OCI-LY7 (cell line): Measurements from ENCODE around the gene RBBP7. TPM values are rescaled to one million over a fixed set of nuclear protein-coding genes. Genes with fewer than 3 reads are reported as not detected.

Experiments used
- BruUV-seq: library from RNA; stranded (reverse); fragments of 400-500 nt; replicated peaks from 2 replicates; lab custom pipeline; 2021; lab: Mats Ljungman, UMichigan
- CTCF ChIA-PET: fragments of 300-600 bp; sonication (Branson Sonifier 250); formaldehyde crosslinking; loops from one replicate; lab custom pipeline; 2022; ENCODE audit warnings: antibody characterized with exemption; ENCODE audit not compliant: unreplicated experiment; lab: Charles Lee
- POLR2A ChIA-PET: fragments of 300-600 bp; sonication (Branson Sonifier 250); formaldehyde crosslinking; loops from one replicate; lab custom pipeline; 2022; ENCODE audit warnings: antibody characterized with exemption; lab: Charles Lee
- DNase-seq: peaks from one replicate; pipeline ENCODE4 v3.0.0-alpha.2; 2015; ENCODE audit warnings: low spot score
- H2AFZ ChIP-seq: fragments of 200-600 bp; sonication (generic), shearing (Covaris generic); 2 replicates; pipeline ENCODE4 v1.6.1; 2014; ENCODE audit warnings: mild to moderate bottlenecking, antibody characterized with exemption, low read length, moderate library complexity
- H3K27ac ChIP-seq: fragments of 200-600 bp; sonication (generic); 2 replicates; pipeline ENCODE4 v1.5.1; 2014; ENCODE audit warnings: mixed run types, low read depth, mild to moderate bottlenecking, moderate library complexity, low read length, inconsistent platforms; ENCODE audit not compliant: poor library complexity, severe bottlenecking
- H3K36me3 ChIP-seq: fragments of 200-600 bp; sonication (generic); 2 replicates; pipeline ENCODE4 v1.6.1; 2014; ENCODE audit warnings: mild to moderate bottlenecking, antibody characterized with exemption, low read length, moderate library complexity, mixed read lengths; ENCODE audit not compliant: insufficient read depth
- H3K4me1 ChIP-seq: fragments of 200-600 bp; sonication (generic); 2 replicates; pipeline ENCODE4 v1.5.1; 2014; ENCODE audit warnings: mild to moderate bottlenecking, low read length; ENCODE audit not compliant: insufficient read depth, poor library complexity, severe bottlenecking
- H3K4me2 ChIP-seq: fragments of 200-600 bp; sonication (generic); 2 replicates; pipeline ENCODE4 v1.6.1; 2014; ENCODE audit warnings: mild to moderate bottlenecking, low read length
- H3K4me3 ChIP-seq: fragments of 200-600 bp; sonication (generic); 2 replicates; pipeline ENCODE4 v1.5.1; 2014; ENCODE audit warnings: mild to moderate bottlenecking, low read depth, low read length; ENCODE audit not compliant: poor library complexity, severe bottlenecking
- H3K79me2 ChIP-seq: fragments of 200-600 bp; sonication (generic); 2 replicates; pipeline ENCODE4 v1.6.1; 2016; ENCODE audit warnings: low read depth, mild to moderate bottlenecking, low read length, moderate library complexity, mixed read lengths; ENCODE audit not compliant: insufficient read depth
- H3K9me2 ChIP-seq: fragments of 200-600 bp; sonication (generic); 2 replicates; pipeline ENCODE4 v1.6.1; 2016; ENCODE audit warnings: mild to moderate bottlenecking, low read length, mixed read lengths; ENCODE audit not compliant: insufficient read depth
- H3K9me3 ChIP-seq: fragments of 200-600 bp; sonication (generic); 2 replicates; pipeline ENCODE4 v1.6.1; 2014; ENCODE audit warnings: mild to moderate bottlenecking, mixed run types, low read length, mixed read lengths
- H4K20me1 ChIP-seq: fragments of 200-600 bp; sonication (generic); 2 replicates; pipeline ENCODE4 v1.6.1; 2014; ENCODE audit warnings: mild to moderate bottlenecking, antibody characterized with exemption, low read length, moderate library complexity, mixed read lengths; ENCODE audit not compliant: insufficient read depth
- EZH2phosphoT487 ChIP-seq: fragments of 200-600 bp; sonication (generic); IDR thresholded peaks from 2 replicates; pipeline ENCODE4 v1.6.1; 2018; ENCODE audit warnings: low read depth, borderline replicate concordance, mild to moderate bottlenecking, mixed run types, antibody characterized with exemption, low read length, moderate library complexity, mixed read lengths
- intact Hi-C: fragments of 100-400 bp; cut with micrococcal nuclease; formaldehyde crosslinking; loops from one replicate; pipeline ENCODE4 v1.10.0; 2022; ENCODE audit not compliant: unreplicated experiment
- total RNA-seq, 2 experiments: library from RNA; depleted of rRNA in 1 of 2; stranded (reverse); fragments of >200 nt in 1 of 2; shearing (Covaris generic) in 1 of 2; gene quantifications; 2 replicates each; pipeline ENCODE4 v1.2.3, GENCODE V29; 2014 to 2022
- TF ChIP-seq, protein P1 (sequence below): fragments of 200-600 bp; sonication (generic); conservative IDR thresholded peaks from 2 replicates; pipeline ENCODE4 v1.5.1; 2014; ENCODE audit warnings: mild to moderate bottlenecking, antibody characterized with exemption, low read length, moderate library complexity, mixed read lengths

RBBP7 gene
- total RNA-seq, 2 experiments from 2014 or later: 161 to 251 TPM

DNA sequence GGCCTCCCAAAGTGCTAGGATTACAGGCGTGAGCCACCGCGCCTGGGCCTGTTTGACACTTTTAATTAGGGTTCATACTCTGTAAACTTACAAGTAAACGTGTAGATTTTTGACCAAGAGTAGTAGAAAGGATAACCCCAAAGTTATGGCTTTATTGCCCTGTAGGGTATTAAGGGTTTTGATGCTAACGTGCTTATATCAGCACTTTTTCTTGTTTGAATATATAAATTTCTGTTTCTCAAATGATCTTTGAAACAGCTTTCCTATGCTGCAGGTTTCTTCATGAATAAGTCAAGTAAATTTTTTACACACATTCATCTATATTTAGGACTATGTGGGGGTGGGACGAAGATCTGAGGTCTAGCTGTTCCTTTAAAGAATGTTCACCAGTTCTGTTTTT is 47.0 kb upstream of the RBBP7 start:
- Histone ChIP-seq H3K4me2 (no peak overlapping the region), H3K27ac (no peak overlapping the region), H3K9me3 (no peaks in the 10 kb centered on the region), H3K4me3 (no peak overlapping the region), H3K4me1 (no peaks in the 10 kb centered on the region), H3K9me2 (no peaks in the 10 kb centered on the region), H3K79me2 (no peaks in the 10 kb centered on the region), H4K20me1 (no peaks in the 10 kb centered on the region), H3K36me3 (no peaks in the 10 kb centered on the region), H2AFZ (no peak overlapping the region)
- no peak for TF ChIP-seq EZH2phosphoT487
- TF ChIP-seq, protein P1, sequence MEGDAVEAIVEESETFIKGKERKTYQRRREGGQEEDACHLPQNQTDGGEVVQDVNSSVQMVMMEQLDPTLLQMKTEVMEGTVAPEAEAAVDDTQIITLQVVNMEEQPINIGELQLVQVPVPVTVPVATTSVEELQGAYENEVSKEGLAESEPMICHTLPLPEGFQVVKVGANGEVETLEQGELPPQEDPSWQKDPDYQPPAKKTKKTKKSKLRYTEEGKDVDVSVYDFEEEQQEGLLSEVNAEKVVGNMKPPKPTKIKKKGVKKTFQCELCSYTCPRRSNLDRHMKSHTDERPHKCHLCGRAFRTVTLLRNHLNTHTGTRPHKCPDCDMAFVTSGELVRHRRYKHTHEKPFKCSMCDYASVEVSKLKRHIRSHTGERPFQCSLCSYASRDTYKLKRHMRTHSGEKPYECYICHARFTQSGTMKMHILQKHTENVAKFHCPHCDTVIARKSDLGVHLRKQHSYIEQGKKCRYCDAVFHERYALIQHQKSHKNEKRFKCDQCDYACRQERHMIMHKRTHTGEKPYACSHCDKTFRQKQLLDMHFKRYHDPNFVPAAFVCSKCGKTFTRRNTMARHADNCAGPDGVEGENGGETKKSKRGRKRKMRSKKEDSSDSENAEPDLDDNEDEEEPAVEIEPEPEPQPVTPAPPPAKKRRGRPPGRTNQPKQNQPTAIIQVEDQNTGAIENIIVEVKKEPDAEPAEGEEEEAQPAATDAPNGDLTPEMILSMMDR: no peak
- intact Hi-C loops: no loop called here
- no TSS peak for BruUV-seq
- ChIA-PET CTCF (no interaction called here), POLR2A (interaction anchor here (1.0 kb wide), 1 partner anchor 12 kb away, joined by 3 read pairs; no protein-coding TSS in a partner anchor)
- DNase-seq: no peak

DNA sequence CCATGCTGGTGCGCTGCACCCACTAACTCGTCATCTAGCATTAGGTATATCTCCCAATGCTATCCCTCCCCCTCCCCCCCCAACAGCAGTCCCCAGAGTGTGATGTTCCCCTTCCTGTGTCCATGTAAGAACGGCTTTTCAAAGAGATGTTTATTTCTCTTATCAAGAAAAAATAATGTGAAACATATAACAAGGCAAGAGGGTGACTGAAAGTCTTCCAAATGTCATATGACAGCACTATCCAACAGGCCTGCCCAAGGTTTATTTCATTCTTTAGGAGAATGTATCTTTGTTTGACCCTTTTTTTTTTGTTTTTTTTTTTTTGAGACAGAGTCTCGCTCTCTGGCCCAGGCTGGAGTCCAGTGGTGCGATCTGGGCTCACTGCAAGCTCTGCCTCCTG is 46.4 kb upstream of the RBBP7 start:
- intact Hi-C loops: no loop called here
- H3K4me1 ChIP-seq: no peaks in the 10 kb centered on the region
- no peak overlapping the region for H3K4me3 ChIP-seq
- H3K9me3 ChIP-seq: no peaks in the 10 kb centered on the region
- H3K27ac ChIP-seq: no peak overlapping the region
- DNase-seq: no peak
- no peaks in the 10 kb centered on the region for H3K36me3 ChIP-seq
- ChIA-PET CTCF (no interaction called here), POLR2A (interaction anchor here (1.0 kb wide), 1 partner anchor 11 kb away, joined by 3 read pairs; no protein-coding TSS in a partner anchor)
- TF ChIP-seq EZH2phosphoT487: no peak
- TF ChIP-seq, protein P1: no peak
- BruUV-seq: no TSS peak
- no peak overlapping the region for H3K4me2 ChIP-seq
- no peaks in the 10 kb centered on the region for H3K9me2 ChIP-seq
- no peaks in the 10 kb centered on the region for H3K79me2 ChIP-seq
- no peak overlapping the region for H2AFZ ChIP-seq
- H4K20me1 ChIP-seq: no peaks in the 10 kb centered on the region

DNA sequence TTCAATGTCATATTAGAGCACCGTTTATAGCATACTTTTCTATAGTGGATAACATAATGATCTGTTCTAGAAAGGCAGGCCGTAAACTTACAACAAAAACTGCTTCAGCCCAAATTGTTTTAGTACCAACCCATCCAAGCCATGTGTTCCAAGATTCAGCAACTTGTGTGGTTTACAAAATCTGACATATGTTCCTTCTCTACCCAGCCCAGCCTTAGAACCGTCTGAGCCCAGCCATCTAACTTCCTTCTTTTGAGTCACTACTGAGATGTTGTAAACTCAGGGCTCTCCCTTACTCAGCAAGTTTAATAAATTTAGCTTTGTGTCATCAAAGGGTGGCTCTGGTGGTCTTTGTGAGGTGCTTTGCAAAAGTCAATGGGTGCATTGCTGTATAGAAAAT is 43.9 kb upstream of the RBBP7 start:
- no peaks in the 10 kb centered on the region for H3K4me1 ChIP-seq
- no peaks in the 10 kb centered on the region for H3K36me3 ChIP-seq
- no peaks in the 10 kb centered on the region for H3K9me2 ChIP-seq
- H2AFZ ChIP-seq: no peak overlapping the region
- intact Hi-C loops: no loop called here
- H3K4me2 ChIP-seq: no peak overlapping the region
- H3K4me3 ChIP-seq: no peak overlapping the region
- no peaks in the 10 kb centered on the region for H3K9me3 ChIP-seq
- CTCF ChIA-PET: no interaction called here
- no TSS peak for BruUV-seq
- H3K27ac ChIP-seq: no peak overlapping the region
- POLR2A ChIA-PET: no interaction called here
- no peak for DNase-seq
- no peaks in the 10 kb centered on the region for H4K20me1 ChIP-seq
- TF ChIP-seq, protein P1: no peak
- TF ChIP-seq EZH2phosphoT487: no peak
- no peaks in the 10 kb centered on the region for H3K79me2 ChIP-seq
